ENCODE results near the gene TBC1D24.
"Not testable (repeated sequence)": the region's sequence is repeated elsewhere in the genome, so short reads cannot be mapped to it uniquely, and the experiment has no call there.

Gene TBC1D24

GRCh38 chr16:2518823-2519710, 44.1 kb downstream of the TBC1D24 start:
- DNase-seq, result no peak

GRCh38 chr16:2519711-2520080, 44.8 kb downstream of the TBC1D24 start:
- DNase-seq, result no peak

- DNase-seq, result peak; percentile 88
Measured at GRCh38 chr16:2520097-2520783, 45.3 kb downstream of the TBC1D24 start, which contains the start of gene AMDHD2. AMDHD2 (plus strand) TSS chr16:2520371; CDS start chr16:2520459, 88 bp downstream.

- DNase-seq, result no peak
Measured at GRCh38 chr16:2520784-2521531, 46.0 kb downstream of the TBC1D24 start.

- no peak for DNase-seq
Measured at GRCh38 chr16:2523801-2524231, 48.9 kb downstream of the TBC1D24 start.

- DNase-seq, result no peak
Measured at GRCh38 chr16:2524339-2524938, 49.5 kb downstream of the TBC1D24 start.

GRCh38 chr16:2526135-2526534, 51.2 kb downstream of the TBC1D24 start:
- DNase-seq, result no peak

GRCh38 chr16:2527071-2527783, 52.3 kb downstream of the TBC1D24 start:
- DNase-seq, result no peak

GRCh38 chr16:2527784-2528100, 52.8 kb downstream of the TBC1D24 start:
- DNase-seq, result no peak

GRCh38 chr16:2528161-2529060, 53.5 kb downstream of the TBC1D24 start:
- DNase-seq, result no peak

- DNase-seq, result no peak
Measured at GRCh38 chr16:2529061-2529931, 54.4 kb downstream of the TBC1D24 start.

GRCh38 chr16:2529961-2530628, 55.2 kb downstream of the TBC1D24 start:
- no peak for DNase-seq

GRCh38 chr16:2530629-2531318, 55.8 kb downstream of the TBC1D24 start:
- DNase-seq, result no peak

- no peak for DNase-seq
Measured at GRCh38 chr16:2531371-2531695, 56.4 kb downstream of the TBC1D24 start, which contains the start of gene CEMP1. CEMP1 (minus strand) TSS chr16:2531408; CDS start chr16:2531073, 335 bp downstream.

GRCh38 chr16:2531696-2532493, 57.0 kb downstream of the TBC1D24 start:
- peak; percentile 97 for DNase-seq

GRCh38 chr16:2532494-2533141, 57.7 kb downstream of the TBC1D24 start:
- peak; percentile 69 for DNase-seq

- DNase-seq, result not testable (repeated sequence)
Measured at GRCh38 chr16:2533142-2533755, 58.3 kb downstream of the TBC1D24 start.
